GM12891 (cell line): ENCODE results near the gene PDE8A.
"Not testable (repeated sequence)": the region's sequence is repeated elsewhere in the genome, so short reads cannot be mapped to it uniquely, and the experiment has no call there.

Experiments
- DNase-seq: peaks from one replicate; pipeline ENCODE4 v3.0.0; 2011; ENCODE audit warnings: low spot score; ENCODE audit not compliant: insufficient read length
- FAIRE-seq: peaks from 2 replicates; lab custom pipeline; 2011; peaks lifted over from hg19 to GRCh38; lab: Jason Lieb, UNC
- PAX5 ChIP-seq: IDR thresholded peaks from 2 replicates; pipeline ENCODE4 v1.6.1; 2011; ENCODE audit warnings: low read length, moderate library complexity, mild to moderate bottlenecking; ENCODE audit not compliant: insufficient read depth, severe bottlenecking
- POLR2A ChIP-seq: IDR thresholded peaks from 2 replicates; pipeline ENCODE4 v1.6.1; 2011; ENCODE audit warnings: low read depth, low read length, control low read depth
- POLR2AphosphoS5 ChIP-seq: IDR thresholded peaks from 2 replicates; pipeline ENCODE4 v1.6.1; 2011; ENCODE audit warnings: low read depth, low read length, control low read depth
- POU2F2 ChIP-seq: IDR thresholded peaks from 2 replicates; pipeline ENCODE4 v1.6.1; 2011; ENCODE audit warnings: low read depth, mild to moderate bottlenecking, control low read depth, low read length, moderate library complexity
- SPI1 ChIP-seq: IDR thresholded peaks from 2 replicates; pipeline ENCODE4 v1.6.1; 2011; ENCODE audit warnings: low read depth, low read length, control low read depth
- TAF1 ChIP-seq: IDR thresholded peaks from 2 replicates; pipeline ENCODE4 v1.6.1; 2011; ENCODE audit warnings: low read depth, low read length, control low read depth

Gene PDE8A

GRCh38 chr15:85162237-85162636 lies 180.6 kb downstream of the PDE8A start:
- FAIRE-seq (no peak), DNase-seq (no peak)
- TF ChIP-seq SPI1: no peak
- TF ChIP-seq POLR2AphosphoS5: no peak
- no peak for TF ChIP-seq PAX5
- TF ChIP-seq POLR2A: no peak
- no peak for TF ChIP-seq TAF1
- TF ChIP-seq POU2F2: no peak

- FAIRE-seq: no peak
- TF ChIP-seq TAF1: no peak
- no peak for TF ChIP-seq PAX5
- TF ChIP-seq POU2F2: no peak
- no peak for TF ChIP-seq POLR2A
- no peak for TF ChIP-seq SPI1
- TF ChIP-seq POLR2AphosphoS5: no peak
- no peak for DNase-seq
Measured at GRCh38 chr15:85164841-85165466, 183.3 kb downstream of the PDE8A start.

- DNase-seq (no peak), FAIRE-seq (no peak)
- TF ChIP-seq POLR2AphosphoS5: no peak
- TF ChIP-seq POLR2A: no peak
- no peak for TF ChIP-seq SPI1
- TF ChIP-seq TAF1: no peak
Measured at GRCh38 chr15:85167568-85167967, 185.9 kb downstream of the PDE8A start.

DNA sequence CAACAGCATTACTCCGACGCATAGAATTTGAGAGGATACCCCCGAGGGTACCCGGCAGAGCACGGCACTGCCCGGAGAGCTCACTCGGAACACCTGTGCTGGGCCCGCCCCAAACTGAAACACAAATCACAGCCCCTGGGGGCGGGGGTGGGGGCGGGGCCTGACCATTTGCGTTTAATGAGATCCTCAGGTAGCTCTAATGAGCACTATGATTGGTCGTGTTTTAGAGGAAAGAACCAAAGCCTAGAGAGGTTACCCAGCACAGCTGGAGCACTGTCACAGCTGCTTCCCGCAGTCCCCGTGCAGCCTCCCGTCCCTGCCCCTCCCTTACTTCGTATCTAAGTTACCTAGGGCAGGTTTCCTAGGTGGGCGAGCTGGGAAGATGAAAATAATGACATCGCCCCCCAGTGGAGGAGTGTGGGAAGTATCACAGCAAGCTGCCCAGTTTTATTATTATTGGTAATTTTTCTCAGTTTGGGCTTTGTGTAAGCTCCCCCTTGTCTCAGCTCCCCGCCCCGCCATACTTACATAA lies 187.1 kb downstream of the PDE8A start:
- no peak for FAIRE-seq
- DNase-seq: peak; percentile 35
- no peak for TF ChIP-seq POU2F2
- no peak for TF ChIP-seq SPI1
- no peak for TF ChIP-seq TAF1
- TF ChIP-seq POLR2A: no peak
- no peak for TF ChIP-seq PAX5
- no peak for TF ChIP-seq POLR2AphosphoS5

DNA sequence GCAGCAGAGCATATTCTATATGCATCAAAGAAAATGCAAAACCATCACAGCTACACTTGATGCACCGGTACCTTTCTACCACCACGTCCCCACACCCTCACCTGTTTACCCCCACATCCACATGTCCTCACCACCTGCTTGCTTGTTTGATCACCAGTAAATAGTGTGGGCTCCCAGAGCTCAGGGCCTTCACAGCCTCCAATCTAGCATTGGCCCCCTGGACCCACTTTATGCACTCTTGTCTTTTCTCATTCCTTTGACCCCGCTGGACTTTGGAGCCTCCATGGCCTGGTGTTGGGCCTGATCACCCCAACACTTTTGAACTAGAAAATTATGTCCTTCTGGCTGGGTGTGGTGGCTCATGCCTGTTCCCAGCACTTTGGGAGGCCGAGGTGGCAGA lies 190.1 kb downstream of the PDE8A start:
- no peak for TF ChIP-seq POU2F2
- no peak for TF ChIP-seq SPI1
- no peak for TF ChIP-seq PAX5
- no peak for TF ChIP-seq POLR2AphosphoS5
- no peak for TF ChIP-seq POLR2A
- TF ChIP-seq TAF1: no peak
- no peak for DNase-seq
- no peak for FAIRE-seq

DNA sequence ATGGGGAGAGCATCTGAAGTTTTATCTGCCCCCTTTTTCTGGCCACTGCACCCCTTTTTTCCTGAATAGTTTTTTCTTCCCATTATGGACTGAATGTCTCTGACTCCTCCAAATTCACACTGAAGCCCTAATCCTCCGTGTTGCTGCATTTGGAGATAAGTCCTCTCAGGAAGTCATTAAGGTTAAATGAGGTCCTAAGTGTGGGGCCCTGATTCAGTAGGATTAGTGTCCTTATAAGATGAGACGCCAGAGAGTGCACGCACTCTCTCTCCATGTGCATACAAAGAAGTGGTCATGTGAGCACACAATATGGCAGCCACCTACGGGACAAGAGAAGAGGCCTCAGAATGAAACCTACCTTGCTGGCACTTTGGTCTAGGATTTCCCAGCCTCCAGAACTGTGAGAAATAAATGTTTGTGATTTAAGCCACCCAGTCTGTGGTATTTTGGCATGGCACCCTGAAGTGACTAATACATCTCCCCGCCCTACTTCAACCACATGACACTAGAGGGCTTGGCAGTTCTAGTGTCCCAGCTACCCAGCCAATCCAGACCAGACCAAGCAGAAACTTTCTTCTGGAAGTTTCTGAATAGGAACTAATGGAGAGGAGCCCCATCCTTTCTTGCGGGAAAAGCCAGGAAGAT lies 191.3 kb downstream of the PDE8A start:
- no peak for DNase-seq
- no peak for FAIRE-seq
- TF ChIP-seq POLR2A (no peak), POLR2AphosphoS5 (no peak), PAX5 (no peak), SPI1 (no peak), TAF1 (no peak), POU2F2 (no peak)

DNA sequence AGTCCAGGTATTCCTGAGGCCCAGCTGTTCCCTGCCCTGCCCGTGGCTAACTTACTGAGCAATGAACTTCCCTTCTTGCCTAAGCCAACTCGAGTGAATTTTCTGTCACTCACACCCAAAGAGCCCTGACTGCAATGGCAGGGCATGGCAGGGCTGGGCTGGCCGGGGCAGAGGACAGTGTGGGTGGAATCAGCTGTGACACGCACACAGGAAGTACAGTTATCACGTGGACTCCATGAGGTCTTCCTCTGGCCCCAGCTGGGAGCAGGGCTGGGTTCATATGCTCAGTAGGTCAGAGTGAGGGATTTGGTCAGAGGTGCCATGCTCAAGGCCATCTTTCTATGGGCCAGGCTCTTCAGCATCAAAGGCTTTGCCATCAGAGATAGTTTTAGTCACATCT lies 192.0 kb downstream of the PDE8A start:
- DNase-seq, FAIRE-seq: not testable (repeated sequence)

DNA sequence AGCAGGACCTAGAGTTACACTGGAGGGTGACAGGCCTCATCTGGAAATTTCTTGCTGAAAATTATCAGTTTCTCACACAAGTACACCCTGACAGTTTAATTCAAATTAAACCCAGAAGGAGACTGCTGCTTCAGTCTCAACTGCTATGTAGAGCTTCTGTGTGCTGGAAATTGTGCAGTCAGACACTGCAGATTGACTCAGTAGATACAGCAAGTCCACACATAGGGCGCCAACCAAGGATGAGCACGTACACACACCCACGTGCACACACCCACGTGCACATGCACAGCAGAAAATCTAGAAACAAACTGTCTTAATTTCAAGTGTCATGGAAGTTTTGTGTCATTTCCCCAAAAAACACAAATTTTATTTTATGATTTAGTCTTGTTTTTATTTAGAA lies 192.9 kb downstream of the PDE8A start:
- DNase-seq (no peak), FAIRE-seq (no peak)
- TF ChIP-seq POLR2AphosphoS5 (no peak), TAF1 (no peak), SPI1 (no peak), PAX5 (no peak), POLR2A (no peak), POU2F2 (no peak)

DNA sequence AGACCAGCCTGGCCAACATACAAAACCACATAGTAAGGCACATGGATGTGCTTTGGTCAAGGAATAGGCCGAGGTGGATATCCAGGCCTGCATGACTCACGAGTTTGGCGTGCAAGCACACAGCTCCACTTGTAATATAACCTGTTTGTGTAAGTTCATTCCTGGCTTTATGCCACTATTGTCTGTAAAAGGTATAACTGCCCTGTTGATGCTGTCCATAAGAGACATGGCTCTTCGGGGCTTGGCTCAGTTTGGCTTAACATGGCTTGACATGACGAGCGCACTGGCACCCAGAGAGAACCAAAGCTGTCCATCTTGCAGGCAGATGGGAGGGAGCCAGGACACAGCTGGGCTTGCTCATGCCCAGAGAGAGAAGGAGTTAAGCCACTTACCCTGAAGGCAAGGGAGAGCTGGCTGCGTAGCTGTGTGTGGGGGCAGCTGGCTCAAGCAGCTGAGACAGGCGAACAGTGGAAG lies 195.4 kb downstream of the PDE8A start:
- DNase-seq, FAIRE-seq: not testable (repeated sequence)

DNA sequence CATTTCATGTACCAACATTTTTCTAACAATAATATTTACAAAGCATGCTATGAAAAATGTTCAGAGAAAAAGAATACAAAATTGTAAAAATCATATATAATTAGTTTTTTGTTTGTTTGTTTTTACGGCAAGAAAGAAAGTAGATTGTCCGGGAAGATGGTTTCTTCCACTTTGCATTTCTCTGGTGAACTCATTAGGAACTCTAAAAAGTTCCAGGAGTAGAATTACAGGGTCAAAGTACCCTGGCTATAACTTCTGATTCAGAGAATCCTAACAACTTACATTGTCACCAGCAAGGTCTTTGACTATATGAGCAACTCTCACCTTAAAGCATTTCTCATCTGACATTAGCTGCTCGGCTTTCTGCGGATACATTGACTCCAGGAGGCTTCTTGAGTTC lies 196.7 kb downstream of the PDE8A start:
- TF ChIP-seq TAF1 (no peak), SPI1 (no peak), PAX5 (no peak), POLR2A (no peak)
- DNase-seq (no peak), FAIRE-seq (no peak)
